ENCODE measurements around the gene ABCC4. TPM values are rescaled to one million over a fixed set of nuclear protein-coding genes. Genes with fewer than 3 reads are reported as not detected.

ABCC4 gene
- total RNA-seq, 4 donors from 2014 or later, result 5.7 to 23.3 (median 6.9) TPM

- TF ChIP-seq CTCF (IDR thresholded peaks at IDR 0.05), result no peak
- DNase-seq (ENCODE audit: low spot score) (no peak), ATAC-seq (ENCODE audit: low FRiP score) (no peak)
These were observed 52.3 kb downstream of the ABCC4 start for GRCh38 chr13:95248953-95249352.

GRCh38 chr13:95247852-95248251, 53.4 kb downstream of the ABCC4 start:
- no peak for DNase-seq (ENCODE audit: low spot score)

GRCh38 chr13:95247171-95247570, 54.1 kb downstream of the ABCC4 start:
- ATAC-seq (ENCODE audit: low FRiP score) (no peak), DNase-seq (ENCODE audit: low spot score) (no peak)
- TF ChIP-seq CTCF (IDR thresholded peaks at IDR 0.05), result no peak

More at GRCh38 chr13:95247852-95248251, 53.4 kb downstream of the ABCC4 start:
- no peak for TF ChIP-seq CTCF (IDR thresholded peaks at IDR 0.05)
- no peak for ATAC-seq (ENCODE audit: low FRiP score)

- DNase-seq (ENCODE audit: low spot score), result no peak
- no peak for ATAC-seq (ENCODE audit: low FRiP score)
- no peak for TF ChIP-seq CTCF (IDR thresholded peaks at IDR 0.05)
These were observed 54.8 kb downstream of the ABCC4 start for GRCh38 chr13:95246292-95247082.

GRCh38 chr13:95245071-95245470, 56.2 kb downstream of the ABCC4 start:
- TF ChIP-seq CTCF (IDR thresholded peaks at IDR 0.05), result no peak
- DNase-seq (ENCODE audit: low spot score) (no peak), ATAC-seq (ENCODE audit: low FRiP score) (no peak)

GRCh38 chr13:95243207-95243606, 58.0 kb downstream of the ABCC4 start:
- no peak for TF ChIP-seq CTCF (IDR thresholded peaks at IDR 0.05)
- ATAC-seq (ENCODE audit: low FRiP score) (no peak), DNase-seq (ENCODE audit: low spot score) (no peak)

- DNase-seq (ENCODE audit: low spot score) (no peak), ATAC-seq (ENCODE audit: low FRiP score) (no peak)
- no peak for TF ChIP-seq CTCF (IDR thresholded peaks at IDR 0.05)
These were observed 59.9 kb downstream of the ABCC4 start for GRCh38 chr13:95241321-95241720.
